Stimulated activated CD4-positive, alpha-beta T cell treated with anti-CD3 and anti-CD28 coated beads, Interleukin-12 subunit alpha, Interleukin-12 subunit beta, amount 100 ng/mL, for 24 hours (primary cell): ENCODE measurements around the gene TMEM204.

Source experiments
- DNase-seq, 2 experiments: peaks; one replicate each; pipeline ENCODE4 v3.0.0-alpha.2; 2020; ENCODE audit warnings: low read depth in 2 of 2

The TMEM204 gene

DNA sequence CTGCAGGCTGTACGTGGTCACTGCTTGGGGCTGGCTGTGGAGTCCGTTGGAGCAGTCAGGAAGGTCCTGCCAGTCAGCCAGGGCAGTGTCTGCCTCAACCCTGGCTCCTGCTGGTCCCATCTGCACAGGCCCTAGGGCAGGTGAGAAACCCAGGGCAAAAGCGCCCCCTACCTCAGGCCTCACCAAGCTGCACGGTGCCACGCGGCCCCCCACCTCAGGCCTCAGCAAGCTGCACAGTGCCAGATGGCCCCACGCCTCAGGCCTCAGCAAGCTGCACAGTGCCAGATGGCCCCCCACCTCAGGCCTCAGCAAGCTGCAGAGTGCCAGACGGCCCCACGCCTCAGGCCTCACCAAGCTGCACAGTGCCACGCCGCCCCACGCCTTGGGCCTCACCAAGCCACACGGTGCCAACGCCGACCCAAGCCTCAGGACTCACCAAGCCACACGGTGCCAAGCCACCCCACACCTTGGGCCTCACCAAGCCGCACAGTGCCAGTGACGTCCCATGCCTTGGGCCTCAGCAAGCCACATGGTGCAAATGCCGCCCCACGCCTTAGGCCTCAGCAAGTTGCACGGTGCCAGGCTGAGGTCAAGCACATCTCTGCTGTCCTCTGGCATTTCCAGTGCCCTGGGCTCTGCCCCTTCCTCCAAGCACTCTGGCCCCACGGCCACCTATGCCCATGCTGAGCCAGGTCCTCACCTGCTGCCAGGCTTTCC, 5.5 kb downstream of the TMEM204 start:
- no peak for DNase-seq

DNA sequence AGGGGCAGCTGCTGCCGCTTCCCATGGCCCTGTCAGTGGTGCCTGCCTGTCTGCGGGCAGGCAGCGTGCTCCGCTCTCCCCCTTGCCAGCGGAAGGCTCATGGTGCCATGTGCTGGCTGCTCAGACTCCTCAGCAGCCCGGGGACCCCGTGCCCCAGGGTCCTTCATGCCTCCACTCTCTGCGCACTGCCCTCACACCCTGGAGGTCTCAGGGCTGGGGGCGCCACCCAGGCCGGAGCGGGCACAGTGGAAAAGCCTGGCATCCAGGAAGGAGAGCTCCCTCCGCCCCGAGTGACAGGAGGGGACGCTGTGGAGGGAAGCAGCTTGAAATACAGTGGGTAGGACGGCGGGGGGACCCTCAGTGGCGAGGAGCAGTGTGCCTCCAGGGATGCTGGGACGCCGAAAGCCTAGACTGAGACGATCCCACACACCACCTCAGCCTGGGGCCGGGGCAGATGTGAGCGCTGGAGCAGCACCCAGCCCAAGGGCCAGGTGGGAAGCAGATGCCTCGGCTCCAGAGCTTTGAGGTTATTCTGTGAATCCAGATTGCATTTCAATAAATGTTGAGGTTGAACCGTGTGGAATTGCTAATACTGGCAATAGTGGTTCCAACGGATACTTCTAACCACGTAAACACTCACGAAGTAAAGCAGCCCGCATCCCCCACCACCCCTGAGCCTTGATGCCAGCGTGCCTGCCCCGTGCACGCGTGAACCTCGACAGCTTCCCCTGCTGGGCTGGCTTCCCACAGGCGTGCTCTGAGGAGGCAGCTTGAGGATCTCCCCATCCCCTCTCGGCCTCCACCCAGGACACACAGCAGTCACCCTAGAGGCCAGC, 6.5 kb downstream of the TMEM204 start:
- DNase-seq: no peak

DNA sequence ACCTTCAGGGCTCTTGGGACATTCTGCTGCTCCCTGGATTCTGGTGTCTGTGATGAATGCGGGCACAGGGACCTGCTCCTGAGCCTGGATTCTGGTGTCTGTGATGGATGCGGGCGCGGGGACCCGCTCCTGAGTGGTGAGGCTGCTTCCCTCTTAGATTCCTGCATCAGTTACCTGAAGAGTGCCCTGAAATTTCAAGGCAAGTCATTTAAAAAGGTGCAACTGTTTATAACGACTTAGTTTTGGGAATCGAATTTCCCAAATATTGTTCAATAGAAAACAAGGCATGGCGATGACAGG, 7.0 kb downstream of the TMEM204 start:
- DNase-seq: no peak

DNA sequence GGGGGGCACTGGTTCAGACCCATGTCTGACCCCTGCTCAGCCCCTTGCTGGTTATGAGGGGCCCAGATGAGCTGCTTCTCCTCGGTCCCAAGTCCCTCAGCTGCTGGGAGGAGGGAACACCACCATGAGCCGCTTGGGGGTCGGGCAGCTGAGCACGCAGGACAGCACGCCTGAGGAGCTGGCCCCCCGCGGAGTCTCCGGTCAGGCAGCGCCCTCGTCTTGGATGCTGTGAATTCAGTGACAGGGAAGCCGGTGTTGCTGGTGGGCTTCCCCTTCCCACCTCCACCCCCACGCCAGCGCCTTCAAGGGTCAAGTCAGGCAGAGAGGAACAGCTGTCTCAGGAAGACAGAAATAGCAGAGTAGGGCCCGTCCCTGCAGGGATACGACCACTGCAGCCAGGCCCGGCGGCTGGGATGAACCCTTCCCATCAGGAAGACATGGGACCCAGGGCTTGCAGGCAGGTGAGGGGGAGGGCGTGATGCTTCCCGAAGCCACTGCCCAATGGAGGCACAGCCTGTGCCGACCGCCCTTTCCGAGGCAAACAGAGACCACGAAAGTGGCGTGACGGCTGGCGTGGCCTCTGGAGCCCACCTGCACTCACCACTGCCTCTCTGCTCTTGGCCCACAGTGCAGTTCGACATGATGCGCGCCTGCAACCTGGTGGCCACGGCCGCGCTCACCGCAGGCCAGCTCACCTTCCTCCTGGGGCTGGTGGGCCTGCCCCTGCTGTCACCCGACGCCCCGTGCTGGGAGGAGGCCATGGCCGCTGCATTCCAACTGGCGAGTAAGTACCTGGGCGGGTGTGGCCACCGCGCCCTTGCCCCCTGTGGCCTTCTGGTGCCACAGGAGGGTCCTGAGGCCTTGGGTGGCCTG, 8.1 kb downstream of the TMEM204 start:
- no peak for DNase-seq

DNA sequence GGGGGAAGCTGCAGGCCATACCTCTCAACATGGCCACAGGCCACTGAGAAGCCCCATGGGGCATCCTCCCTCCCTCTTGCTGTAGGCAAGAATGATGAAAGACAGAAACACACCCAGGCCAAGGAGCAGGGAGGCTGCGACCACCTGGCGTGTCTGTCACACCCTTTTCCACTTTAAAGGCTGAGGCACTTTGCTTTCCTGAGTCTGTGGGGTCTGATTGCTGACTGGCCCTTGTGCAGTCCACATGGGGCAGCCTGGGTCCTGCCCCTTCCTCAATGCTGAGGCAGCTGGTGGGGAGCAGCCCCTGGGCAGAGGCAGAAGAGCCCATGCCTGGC, 8.7 kb downstream of the TMEM204 start:
- no peak for DNase-seq

DNA sequence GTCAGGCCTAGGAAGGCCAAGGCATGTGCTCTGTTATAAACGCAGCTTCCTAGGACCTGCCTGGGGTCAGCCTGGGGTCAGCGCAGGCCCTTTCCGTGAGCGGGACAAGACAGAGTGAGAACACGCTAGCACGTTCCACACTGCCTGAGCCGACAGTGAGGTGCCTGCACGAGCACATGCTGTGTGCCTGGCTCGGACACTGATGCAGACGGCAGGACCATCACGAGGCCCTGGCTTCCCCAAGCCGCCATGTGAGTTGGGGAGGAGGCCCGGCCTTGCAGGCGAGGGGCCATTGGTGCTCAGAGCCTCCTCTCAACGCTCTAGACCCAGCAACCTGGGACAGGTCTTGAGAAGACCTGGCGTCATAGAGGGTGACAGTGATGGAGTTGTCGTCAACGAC, 9.1 kb downstream of the TMEM204 start:
- no peak for DNase-seq

DNA sequence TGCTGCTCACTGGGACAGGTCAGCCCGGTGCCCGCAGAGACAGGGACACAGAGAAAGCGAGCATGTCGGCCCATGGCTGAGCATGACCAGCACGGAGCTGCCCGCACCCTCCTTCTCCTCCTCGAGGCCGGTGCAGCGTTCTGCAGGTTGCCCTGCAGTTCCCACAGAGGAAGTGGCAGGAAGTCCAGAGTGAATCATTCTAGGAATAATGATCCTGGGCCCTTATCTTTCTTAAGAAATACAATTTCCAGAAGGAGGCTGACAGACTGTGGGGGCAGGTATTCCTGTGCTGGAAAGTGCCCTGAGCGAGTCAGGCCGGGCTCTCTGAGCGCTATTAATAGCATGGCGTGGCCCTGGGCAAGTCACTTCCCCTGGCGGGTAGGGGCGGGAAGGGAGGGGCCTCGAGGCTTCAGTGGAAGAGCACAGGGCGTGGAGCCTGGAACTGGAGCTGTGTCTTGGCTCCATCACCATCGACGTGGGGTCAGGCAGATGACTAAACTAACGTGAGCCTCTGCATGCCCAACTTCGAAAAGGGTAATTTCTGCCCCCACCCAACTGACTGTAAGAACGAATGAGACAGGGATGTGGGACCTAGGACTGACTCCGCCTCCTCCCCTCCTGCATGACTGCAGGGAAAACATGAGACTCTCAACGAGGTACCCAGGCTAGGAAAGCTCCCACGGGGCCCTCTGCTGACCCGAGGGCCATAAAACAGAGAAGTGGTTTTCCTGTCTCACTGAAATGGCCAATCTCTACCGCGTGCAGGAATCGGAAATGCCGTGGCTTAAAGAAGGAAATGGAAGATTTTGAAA, 9.8 kb downstream of the TMEM204 start:
- peak; percentile 56 to 68 for DNase-seq

DNA sequence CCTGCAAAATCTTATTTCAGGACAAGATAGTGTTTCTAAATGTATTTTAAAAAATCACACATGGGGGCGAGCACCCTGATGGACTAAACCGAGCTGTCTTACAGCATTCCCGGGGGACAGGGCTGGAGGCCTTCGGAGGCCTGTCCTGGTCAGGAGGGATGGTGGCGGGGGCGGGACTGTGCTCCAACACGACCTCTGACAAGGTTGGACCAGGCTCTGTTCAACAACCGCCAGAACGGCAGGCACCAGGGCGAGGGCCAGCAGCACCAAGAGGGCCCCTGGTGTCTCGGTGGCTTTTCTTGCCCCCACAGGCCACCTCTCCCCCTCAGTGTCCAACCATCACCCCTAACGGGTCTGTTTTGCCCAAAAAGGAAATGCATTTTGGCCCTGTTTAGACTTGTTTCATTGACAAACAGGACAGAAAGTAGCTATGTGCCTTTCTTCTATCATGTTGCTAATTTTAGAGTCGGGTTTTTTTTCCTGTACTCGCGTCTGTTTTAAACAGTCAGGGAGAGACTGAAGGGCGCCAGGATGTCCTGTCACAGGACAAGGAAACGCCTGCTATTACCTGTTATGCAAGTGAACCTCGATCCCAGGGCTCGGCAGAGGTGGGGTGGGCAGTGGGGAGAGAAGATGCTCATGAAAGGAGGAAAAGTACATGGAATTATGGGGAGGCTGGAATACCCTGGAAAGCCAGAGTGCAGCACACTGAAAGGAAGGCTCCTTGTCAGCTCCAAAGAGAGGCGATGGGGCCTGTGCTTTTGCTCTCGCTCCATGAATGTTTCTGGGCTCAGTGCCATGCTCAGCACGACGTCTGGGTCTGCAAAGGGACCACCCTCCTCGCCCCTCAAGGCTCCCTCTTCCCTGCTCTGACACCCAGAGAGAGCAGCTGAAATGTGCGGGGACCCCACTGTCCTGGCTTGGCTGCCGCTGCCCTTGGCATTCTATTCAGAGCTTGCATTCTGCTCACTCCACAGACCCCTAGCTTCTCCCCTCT, 11.9 kb downstream of the TMEM204 start:
- no peak for DNase-seq

DNA sequence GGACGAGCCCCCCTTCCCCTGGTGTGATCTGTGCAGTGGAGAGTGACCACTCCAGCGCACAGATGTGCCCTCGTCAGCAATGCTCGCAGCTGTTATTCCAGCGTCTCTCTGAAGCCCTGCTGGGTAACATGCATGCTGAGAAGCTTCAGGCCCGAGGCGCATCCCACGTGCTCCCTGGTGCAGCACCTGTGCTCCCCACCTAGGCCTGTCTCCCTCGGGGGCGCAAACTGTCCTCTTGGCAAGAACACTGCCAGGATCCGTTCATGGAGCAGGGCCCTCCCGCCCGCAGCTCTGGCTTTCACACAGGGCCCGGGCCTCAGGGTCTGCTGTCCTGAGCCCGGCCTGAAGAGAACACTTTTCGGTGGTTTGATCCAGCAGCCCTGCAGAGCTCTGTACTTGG, 13.0 kb downstream of the TMEM204 start:
- no peak for DNase-seq

DNA sequence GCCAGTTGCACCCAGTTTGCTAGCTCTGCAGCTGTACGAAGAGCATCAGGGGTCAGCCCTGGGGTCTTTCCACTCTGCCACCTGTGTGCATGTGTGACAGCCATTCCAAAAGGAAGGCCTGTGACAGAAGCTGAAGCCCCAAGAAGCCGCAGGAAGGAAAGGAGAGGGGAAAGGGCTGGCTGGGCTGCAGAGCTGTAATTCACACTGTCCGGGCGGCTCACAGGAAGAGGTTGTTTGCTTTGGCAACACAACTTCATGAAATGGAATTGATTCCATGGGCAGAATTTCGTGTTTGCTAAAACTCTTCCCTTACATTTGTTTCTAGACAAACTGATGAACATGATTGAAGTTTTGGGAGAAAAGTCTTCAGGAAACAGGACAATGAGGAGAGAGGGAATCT, 14.8 kb downstream of the TMEM204 start:
- DNase-seq: no peak

DNA sequence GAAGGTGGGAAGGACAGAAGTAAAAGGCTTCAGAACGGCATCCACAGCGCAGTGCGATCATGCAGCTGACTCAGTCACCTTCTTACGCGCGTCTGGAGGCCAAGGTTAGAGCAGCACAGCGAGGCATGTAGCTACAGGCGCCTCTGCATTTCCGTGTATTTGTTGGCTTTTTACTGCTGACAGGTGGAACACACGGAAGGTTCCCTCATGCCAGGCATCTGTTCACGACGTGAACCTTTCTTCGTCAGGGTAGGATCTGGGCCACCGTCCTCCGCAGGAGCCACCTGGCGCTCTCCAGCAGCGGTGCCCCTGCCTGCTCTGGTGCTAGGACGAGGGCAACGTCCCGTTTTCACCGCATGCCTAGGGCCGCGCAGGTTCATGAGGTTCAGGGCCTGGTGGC, 15.3 kb downstream of the TMEM204 start:
- no peak for DNase-seq

DNA sequence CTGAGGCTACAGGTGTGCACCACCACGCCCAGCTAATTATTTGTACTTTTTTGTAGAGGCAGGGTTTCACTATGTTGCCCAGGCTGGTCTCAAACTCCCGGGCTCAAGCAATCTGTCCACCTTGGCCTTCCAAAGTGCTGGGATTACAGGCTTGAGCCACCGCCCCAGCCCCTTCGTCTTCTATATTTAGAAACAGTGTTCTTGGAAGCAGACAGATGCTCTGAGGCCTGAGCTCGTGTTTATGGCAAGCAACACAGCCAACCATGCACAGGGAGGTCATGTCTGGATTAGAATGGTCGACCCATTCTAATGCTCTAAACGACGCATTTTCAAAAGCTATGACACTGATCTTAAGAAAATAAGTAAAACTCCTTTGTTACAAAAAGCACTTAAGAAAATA, 16.6 kb downstream of the TMEM204 start:
- no peak for DNase-seq

DNA sequence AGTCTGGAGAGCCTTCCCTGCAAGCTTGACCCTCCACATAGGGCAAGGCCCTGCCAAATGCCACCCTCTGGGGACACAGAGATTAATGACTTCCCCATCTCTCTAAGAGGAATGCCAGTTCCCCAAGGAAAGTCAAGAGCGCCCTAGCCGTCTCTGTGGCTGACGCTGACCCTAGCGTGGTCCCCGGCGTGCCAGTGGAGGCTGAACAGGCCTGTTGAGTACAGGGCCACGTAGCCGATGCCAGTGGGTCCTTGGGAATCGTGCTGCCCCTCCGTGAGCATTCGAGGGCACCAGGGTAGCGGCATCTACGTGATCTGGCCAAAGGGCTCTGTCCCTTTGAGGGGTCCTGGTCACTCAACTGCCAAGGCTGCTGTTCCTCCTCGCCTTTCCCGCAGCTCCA, 17.2 kb downstream of the TMEM204 start:
- DNase-seq: no peak

DNA sequence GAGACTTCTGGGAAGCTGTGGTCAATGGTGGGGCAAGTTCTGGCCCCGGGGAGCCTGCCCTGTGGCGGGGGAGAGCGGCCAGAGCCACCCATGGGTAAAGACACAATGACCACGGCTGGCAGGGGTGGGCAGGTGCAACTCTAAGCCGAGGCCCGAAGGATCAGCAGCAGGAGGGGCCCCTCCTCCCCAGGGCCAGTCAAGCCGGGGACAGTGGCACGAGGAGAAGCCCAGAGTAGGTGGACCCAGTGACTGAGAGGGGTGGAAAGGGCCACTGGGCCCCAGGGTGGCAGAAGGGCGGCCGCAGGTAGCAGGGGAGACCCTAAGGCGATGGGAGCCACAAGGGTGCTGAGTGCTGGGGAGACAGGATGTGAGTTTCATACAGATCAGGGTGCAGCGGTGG, 17.7 kb downstream of the TMEM204 start:
- DNase-seq: no peak

DNA sequence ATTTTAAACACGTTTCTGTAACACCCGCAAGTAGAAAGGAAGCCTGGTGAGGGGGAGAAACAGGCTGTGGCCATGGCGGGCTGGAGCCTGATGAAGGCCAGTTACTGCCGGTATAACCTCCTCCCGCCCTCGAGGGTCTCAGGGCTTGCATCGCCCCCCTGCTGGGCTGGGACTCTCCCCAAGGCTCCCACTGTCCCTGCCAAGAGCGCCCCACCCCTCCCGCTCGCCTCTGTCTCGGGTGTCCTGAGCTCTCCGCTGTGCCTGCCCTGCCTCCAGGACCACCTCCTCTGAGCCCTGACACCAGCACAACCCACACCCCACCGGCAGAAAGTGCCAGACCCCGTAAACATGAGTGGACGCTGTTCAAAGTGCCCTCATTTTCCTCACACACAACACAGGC, 18.7 kb downstream of the TMEM204 start:
- no peak for DNase-seq

DNA sequence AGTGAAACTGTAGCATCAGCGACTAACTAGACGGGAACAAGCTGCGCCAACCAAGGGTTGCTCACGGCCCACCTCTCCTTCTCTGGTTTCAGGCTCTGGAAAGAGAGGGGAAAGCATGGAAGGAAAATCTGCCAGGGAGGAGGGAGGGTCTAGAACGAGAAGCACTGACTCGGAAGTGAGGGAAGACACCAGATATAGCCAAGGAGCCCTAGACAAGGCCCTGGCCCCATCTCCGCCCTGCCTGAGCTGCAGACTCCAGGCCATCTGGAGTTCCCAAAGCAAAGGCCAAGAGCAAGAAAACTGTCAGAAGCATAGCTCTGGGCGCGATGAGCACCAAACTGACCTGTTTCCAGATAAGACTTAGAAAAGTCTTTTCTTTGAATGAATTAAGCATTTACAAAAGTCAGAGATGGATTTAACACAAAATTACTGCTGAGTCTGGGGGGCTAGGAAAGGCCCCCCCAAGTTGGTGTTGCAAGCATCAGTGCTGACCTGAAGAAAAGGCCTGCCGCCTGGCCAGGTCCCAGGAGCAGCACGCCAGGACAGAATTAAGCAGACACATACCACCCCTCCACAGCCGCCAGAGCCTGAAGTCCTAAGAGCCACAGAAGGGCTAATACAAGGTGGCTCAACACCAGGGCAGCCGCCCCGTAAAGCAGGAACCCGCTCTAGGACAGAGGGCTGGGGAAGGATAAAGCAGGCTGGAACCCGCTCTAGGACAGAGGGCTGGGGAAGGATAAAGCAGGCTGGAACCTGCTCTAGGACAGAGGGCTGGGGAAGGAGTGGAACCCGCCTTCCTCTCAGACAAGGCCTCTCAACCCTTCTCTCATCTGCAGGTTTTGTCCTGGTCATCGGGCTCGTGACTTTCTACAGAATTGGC, 20.7 kb downstream of the TMEM204 start:
- no peak for DNase-seq

DNA sequence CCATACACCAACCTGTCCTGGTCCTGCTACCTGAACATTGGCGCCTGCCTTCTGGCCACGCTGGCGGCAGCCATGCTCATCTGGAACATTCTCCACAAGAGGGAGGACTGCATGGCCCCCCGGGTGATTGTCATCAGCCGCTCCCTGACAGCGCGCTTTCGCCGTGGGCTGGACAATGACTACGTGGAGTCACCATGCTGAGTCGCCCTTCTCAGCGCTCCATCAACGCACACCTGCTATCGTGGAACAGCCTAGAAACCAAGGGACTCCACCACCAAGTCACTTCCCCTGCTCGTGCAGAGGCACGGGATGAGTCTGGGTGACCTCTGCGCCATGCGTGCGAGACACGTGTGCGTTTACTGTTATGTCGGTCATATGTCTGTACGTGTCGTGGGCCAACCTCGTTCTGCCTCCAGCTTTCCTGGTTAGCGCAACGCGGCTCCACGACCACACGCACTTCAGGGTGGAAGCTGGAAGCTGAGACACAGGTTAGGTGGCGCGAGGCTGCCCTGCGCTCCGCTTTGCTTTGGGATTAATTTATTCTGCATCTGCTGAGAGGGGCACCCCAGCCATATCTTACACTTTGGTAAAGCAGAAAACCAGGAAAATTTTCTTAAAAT, 21.5 kb downstream of the TMEM204 start:
- no peak for DNase-seq

DNA sequence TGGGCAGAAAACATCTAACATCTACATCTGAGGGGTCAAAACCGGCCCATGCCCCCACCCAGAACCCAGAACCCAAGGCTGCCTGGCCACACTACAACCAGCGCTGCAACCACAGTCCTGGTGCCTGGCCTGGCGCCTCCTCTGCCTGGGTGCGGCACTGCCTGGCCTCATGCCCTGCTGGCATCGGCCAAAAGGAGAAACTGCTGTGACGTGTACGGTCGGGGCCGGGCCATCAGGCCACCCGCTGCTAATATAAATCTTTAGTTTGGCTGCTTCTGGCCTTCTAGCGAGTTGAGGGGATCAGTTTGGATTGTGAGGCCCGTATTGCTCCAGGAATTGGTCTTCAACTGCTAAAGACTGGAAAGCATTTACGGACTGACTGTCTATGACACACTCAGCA, 22.8 kb downstream of the TMEM204 start:
- no peak for DNase-seq

DNA sequence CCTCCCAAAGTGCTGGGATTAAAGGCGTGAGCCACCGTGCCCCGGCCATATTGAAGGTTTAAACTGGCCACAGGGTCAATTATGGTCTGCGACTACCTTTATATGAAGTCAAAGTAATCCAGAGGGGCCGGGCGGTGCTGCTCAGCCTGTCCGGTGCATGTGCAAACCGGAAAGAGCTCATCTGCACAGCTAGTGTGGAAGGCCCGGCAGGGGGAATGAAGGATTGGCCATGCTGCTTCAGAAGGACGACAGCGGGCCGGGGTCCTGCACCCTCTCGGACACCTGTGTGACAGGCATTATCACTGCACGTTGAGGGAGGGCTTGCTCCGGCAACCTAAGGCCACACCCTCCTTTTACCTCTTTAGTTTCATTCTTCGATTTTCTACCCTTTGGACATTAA, 23.6 kb downstream of the TMEM204 start:
- no peak for DNase-seq
